NCI-H226 (cell line): Measurements from ENCODE around the gene NXT1.
A peak's percentile ranks its signal among the peaks of the same experiment; 100 is the strongest.
"Not testable (repeated sequence)": the region's sequence is repeated elsewhere in the genome, so short reads cannot be mapped to it uniquely, and the experiment has no call there.

Experiments
- DNase-seq: peaks from one replicate; pipeline ENCODE4 v3.0.0-alpha.2; 2015

Gene NXT1

GRCh38 chr20:23331450-23332350 is 18.9 kb upstream of the NXT1 start:
- no peak for DNase-seq

GRCh38 chr20:23332467-23332866 is 18.1 kb upstream of the NXT1 start:
- no peak for DNase-seq

- DNase-seq, result no peak
Observed at GRCh38 chr20:23334111-23334510, 16.5 kb upstream of the NXT1 start.

GRCh38 chr20:23335521-23335920 is 15.1 kb upstream of the NXT1 start:
- no peak for DNase-seq

GRCh38 chr20:23336476-23336875 is 14.1 kb upstream of the NXT1 start:
- no peak for DNase-seq

- DNase-seq, result no peak
Observed at GRCh38 chr20:23337312-23337711, 13.3 kb upstream of the NXT1 start.

GRCh38 chr20:23339986-23340385 is 10.6 kb upstream of the NXT1 start:
- no peak for DNase-seq

- DNase-seq, result no peak
Observed at GRCh38 chr20:23340524-23340923, 10.1 kb upstream of the NXT1 start.

GRCh38 chr20:23341073-23341472 is 9.5 kb upstream of the NXT1 start:
- no peak for DNase-seq

GRCh38 chr20:23343590-23343989 is 7.0 kb upstream of the NXT1 start:
- DNase-seq, result no peak

GRCh38 chr20:23344336-23344735 is 6.3 kb upstream of the NXT1 start:
- DNase-seq, result no peak

- DNase-seq, result no peak
Observed at GRCh38 chr20:23346002-23346401, 4.6 kb upstream of the NXT1 start.

- no peak for DNase-seq
Observed at GRCh38 chr20:23347791-23348190, 2.8 kb upstream of the NXT1 start.

- not testable (repeated sequence) for DNase-seq
Observed at GRCh38 chr20:23348510-23348909, 2.1 kb upstream of the NXT1 start.

- DNase-seq, result no peak
Observed at GRCh38 chr20:23349338-23350195, 1.0 kb upstream of the NXT1 start.

GRCh38 chr20:23350904-23351838 is 580 bp downstream of the NXT1 start:
- DNase-seq, result peak; percentile 27

GRCh38 chr20:23356203-23356602 is 5.6 kb downstream of the NXT1 start:
- DNase-seq, result no peak

- peak; percentile 98 for DNase-seq
Observed at GRCh38 chr20:23357767-23358562, 7.4 kb downstream of the NXT1 start.

GRCh38 chr20:23358563-23358906 is 7.9 kb downstream of the NXT1 start:
- no peak for DNase-seq

- no peak for DNase-seq
Observed at GRCh38 chr20:23358923-23359593, 8.5 kb downstream of the NXT1 start.

GRCh38 chr20:23360531-23360930 is 9.9 kb downstream of the NXT1 start:
- no peak for DNase-seq

GRCh38 chr20:23361119-23361475 is 10.5 kb downstream of the NXT1 start:
- no peak for DNase-seq
